HL-60 (cell line): ENCODE measurements around the gene GJB2.

Source experiments
- CTCF ChIP-seq: IDR thresholded peaks from one replicate; pipeline ENCODE4 v1.5.1; 2011; ENCODE audit warnings: low read length, control low read depth, inconsistent platforms; ENCODE audit not compliant: insufficient read depth
- POLR2AphosphoS5 ChIP-seq: IDR thresholded peaks from 2 replicates; pipeline ENCODE4 v1.6.1; 2012; ENCODE audit warnings: low read depth
- TF ChIP-seq, protein P1 (sequence below): IDR thresholded peaks from 2 replicates; pipeline ENCODE4 v1.6.1; 2012; ENCODE audit warnings: low read depth; ENCODE audit not compliant: insufficient replicate concordance

DNA sequence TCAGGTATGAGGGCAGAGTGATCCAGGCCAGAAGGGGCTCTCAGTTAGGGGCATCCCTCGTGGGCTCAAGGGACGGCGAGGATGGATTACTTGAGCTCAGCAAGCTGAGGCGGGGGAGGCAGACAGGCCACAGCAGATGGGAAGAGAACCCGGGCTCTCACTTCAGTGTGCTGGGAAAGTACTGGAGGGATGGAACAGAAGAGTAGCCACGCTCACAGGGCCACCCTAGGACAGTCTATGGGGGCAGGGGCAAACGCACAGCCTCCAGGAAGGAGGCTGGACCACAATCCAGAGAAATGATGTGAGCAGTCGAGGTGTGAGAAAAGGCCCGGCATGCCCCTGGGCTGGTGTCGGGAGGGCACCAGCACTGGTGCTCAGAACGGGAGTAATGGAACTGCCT is 41.1 kb downstream of the GJB2 start:
- TF ChIP-seq CTCF (no peak), POLR2AphosphoS5 (no peak)
- TF ChIP-seq, protein P1, sequence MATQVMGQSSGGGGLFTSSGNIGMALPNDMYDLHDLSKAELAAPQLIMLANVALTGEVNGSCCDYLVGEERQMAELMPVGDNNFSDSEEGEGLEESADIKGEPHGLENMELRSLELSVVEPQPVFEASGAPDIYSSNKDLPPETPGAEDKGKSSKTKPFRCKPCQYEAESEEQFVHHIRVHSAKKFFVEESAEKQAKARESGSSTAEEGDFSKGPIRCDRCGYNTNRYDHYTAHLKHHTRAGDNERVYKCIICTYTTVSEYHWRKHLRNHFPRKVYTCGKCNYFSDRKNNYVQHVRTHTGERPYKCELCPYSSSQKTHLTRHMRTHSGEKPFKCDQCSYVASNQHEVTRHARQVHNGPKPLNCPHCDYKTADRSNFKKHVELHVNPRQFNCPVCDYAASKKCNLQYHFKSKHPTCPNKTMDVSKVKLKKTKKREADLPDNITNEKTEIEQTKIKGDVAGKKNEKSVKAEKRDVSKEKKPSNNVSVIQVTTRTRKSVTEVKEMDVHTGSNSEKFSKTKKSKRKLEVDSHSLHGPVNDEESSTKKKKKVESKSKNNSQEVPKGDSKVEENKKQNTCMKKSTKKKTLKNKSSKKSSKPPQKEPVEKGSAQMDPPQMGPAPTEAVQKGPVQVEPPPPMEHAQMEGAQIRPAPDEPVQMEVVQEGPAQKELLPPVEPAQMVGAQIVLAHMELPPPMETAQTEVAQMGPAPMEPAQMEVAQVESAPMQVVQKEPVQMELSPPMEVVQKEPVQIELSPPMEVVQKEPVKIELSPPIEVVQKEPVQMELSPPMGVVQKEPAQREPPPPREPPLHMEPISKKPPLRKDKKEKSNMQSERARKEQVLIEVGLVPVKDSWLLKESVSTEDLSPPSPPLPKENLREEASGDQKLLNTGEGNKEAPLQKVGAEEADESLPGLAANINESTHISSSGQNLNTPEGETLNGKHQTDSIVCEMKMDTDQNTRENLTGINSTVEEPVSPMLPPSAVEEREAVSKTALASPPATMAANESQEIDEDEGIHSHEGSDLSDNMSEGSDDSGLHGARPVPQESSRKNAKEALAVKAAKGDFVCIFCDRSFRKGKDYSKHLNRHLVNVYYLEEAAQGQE: no peak
